Colonic mucosa (tissue), 4 donors: ENCODE results near the gene FBRSL1. TPM values are rescaled to one million over a fixed set of nuclear protein-coding genes. Genes with fewer than 3 reads are reported as not detected.
"Not testable (repeated sequence)": the region's sequence is repeated elsewhere in the genome, so short reads cannot be mapped to it uniquely, and the experiment has no call there.

Experiments used
- DNase-seq: peaks from one replicate; pipeline ENCODE4 v3.0.0-alpha.2; 2020
- H3K27ac ChIP-seq: fragments of 200-600 bp; one replicate; pipeline ENCODE4 v1.8.0; 2021
- H3K27me3 ChIP-seq: fragments of 200-600 bp; one replicate; pipeline ENCODE4 v1.8.0; 2021
- H3K36me3 ChIP-seq: fragments of 200-600 bp; one replicate; pipeline ENCODE4 v1.8.0; 2021
- H3K4me1 ChIP-seq: fragments of 200-600 bp; one replicate; pipeline ENCODE4 v1.8.0; 2021; ENCODE audit warnings: mild to moderate bottlenecking
- H3K4me3 ChIP-seq: fragments of 200-600 bp; one replicate; pipeline ENCODE4 v1.8.0; 2021
- H3K9ac ChIP-seq, 2 donors: one replicate each; pipeline ENCODE4 v1.7.0; 2013; ENCODE audit warnings: control low read depth in 2 of 2, low read depth in 2 of 2, low read length in 2 of 2
- H3K9me3 ChIP-seq: fragments of 200-600 bp; one replicate; pipeline ENCODE4 v1.8.0; 2021
- CTCF ChIP-seq: fragments of 200-600 bp; IDR thresholded peaks from one replicate; pipeline ENCODE4 v1.8.0; 2022; ENCODE audit warnings: antibody characterized with exemption, mild to moderate bottlenecking
- intact Hi-C: fragments of 100-400 bp; cut with DNase I; formaldehyde crosslinking; loops from one replicate; pipeline ENCODE4 v1.14.1; 2022
- total RNA-seq, 2 donors: library from RNA; stranded (reverse); fragmentation: NEBNext Ultra II Directional in 1 of 2; extraction: Animal tissue kit (Norgen Biotek cat#: 25700) in 1 of 2; gene quantifications; one replicate each; pipeline ENCODE4 v1.2.1, GENCODE V29; 2021
- donor health status: healthy.
- donor health status: DM: no; HTN: no; CAD: no.
- donor health status: DM: no; HTN: no; CAD: no.

FBRSL1 gene
- total RNA-seq, 2 donors from 2014 or later: 51.9 to 101 TPM

- H3K4me3 ChIP-seq: no peak overlapping the region
- no peak for DNase-seq
- no peak overlapping the region for H3K9ac ChIP-seq
- no peaks in the 10 kb centered on the region for H3K27me3 ChIP-seq
- no peak for TF ChIP-seq CTCF
- H3K9me3 ChIP-seq: no peaks in the 10 kb centered on the region
- no peak overlapping the region for H3K27ac ChIP-seq
- intact Hi-C loops: no loop called here
- no peaks in the 10 kb centered on the region for H3K4me1 ChIP-seq
- no peaks in the 10 kb centered on the region for H3K36me3 ChIP-seq
Observed at GRCh38 chr12:132528564-132529106, 38.7 kb downstream of the FBRSL1 start.

- intact Hi-C loops: no loop called here
- Histone ChIP-seq H3K9me3 (no peaks in the 10 kb centered on the region), H3K36me3 (no peaks in the 10 kb centered on the region), H3K27ac (no peak overlapping the region), H3K9ac (no peak overlapping the region), H3K27me3 (no peaks in the 10 kb centered on the region), H3K4me1 (no peaks in the 10 kb centered on the region), H3K4me3 (no peak overlapping the region)
- no peak for TF ChIP-seq CTCF
- DNase-seq: no peak
Observed at GRCh38 chr12:132529156-132529839, 39.3 kb downstream of the FBRSL1 start.

- Histone ChIP-seq H3K36me3 (no peaks in the 10 kb centered on the region), H3K4me1 (no peaks in the 10 kb centered on the region)
Observed at GRCh38 chr12:132529906-132530305, 40.0 kb downstream of the FBRSL1 start.

GRCh38 chr12:132530447-132530846 is 40.5 kb downstream of the FBRSL1 start:
- H3K36me3 ChIP-seq: no peaks in the 10 kb centered on the region
- intact Hi-C loops: no loop called here
- no peak overlapping the region for H3K27ac ChIP-seq
- no peak overlapping the region for H3K9ac ChIP-seq
- TF ChIP-seq CTCF: no peak
- H3K9me3 ChIP-seq: no peaks in the 10 kb centered on the region
- H3K4me3 ChIP-seq: no peak overlapping the region
- H3K27me3 ChIP-seq: no peaks in the 10 kb centered on the region
- no peaks in the 10 kb centered on the region for H3K4me1 ChIP-seq
- no peak for DNase-seq

More at GRCh38 chr12:132529906-132530305, 40.0 kb downstream of the FBRSL1 start:
- no peaks in the 10 kb centered on the region for H3K9me3 ChIP-seq
- no peaks in the 10 kb centered on the region for H3K27me3 ChIP-seq
- no peak overlapping the region for H3K9ac ChIP-seq
- intact Hi-C loops: no loop called here
- H3K4me3 ChIP-seq: no peak overlapping the region
- no peak for DNase-seq
- TF ChIP-seq CTCF: no peak
- H3K27ac ChIP-seq: no peak overlapping the region

- no peak overlapping the region for H3K4me3 ChIP-seq
- no peaks in the 10 kb centered on the region for H3K4me1 ChIP-seq
- no peak for DNase-seq
- no peak for TF ChIP-seq CTCF
- H3K36me3 ChIP-seq: no peaks in the 10 kb centered on the region
- H3K9me3 ChIP-seq: no peaks in the 10 kb centered on the region
- no peak overlapping the region for H3K27ac ChIP-seq
- no peak overlapping the region for H3K9ac ChIP-seq
- H3K27me3 ChIP-seq: no peaks in the 10 kb centered on the region
- intact Hi-C loops: no loop called here
Observed at GRCh38 chr12:132530851-132531250, 40.9 kb downstream of the FBRSL1 start.

- H3K9me3 ChIP-seq, intact Hi-C loops, H3K4me1 ChIP-seq, H3K4me3 ChIP-seq, H3K36me3 ChIP-seq, H3K27me3 ChIP-seq, H3K9ac ChIP-seq, H3K27ac ChIP-seq, DNase-seq: not testable (repeated sequence)
Observed at GRCh38 chr12:132532711-132533583, 43.0 kb downstream of the FBRSL1 start.
